ENCODE measurements around the gene CMTM4. TPM values are rescaled to one million over a fixed set of nuclear protein-coding genes. Genes with fewer than 3 reads are reported as not detected.

Gene CMTM4
- total and polyA plus RNA-seq, 2 experiments from 2014 or later, result 14.1 to 77.0 TPM

- TF ChIP-seq ZNF462 (CRISPR knock-in tag; IDR thresholded peaks at IDR 0.05), result no peak
These were observed 79.5 kb downstream of the CMTM4 start (continued) for GRCh38 chr16:66617010-66617434.

- DNase-seq (ENCODE audit: low spot score), result no peak
- Histone ChIP-seq H3K27ac (ENCODE audit: low read depth) (no peak overlapping the region), H3K27me3 (ENCODE audit: insufficient read depth) (no peaks in the 10 kb centered on the region), H4K20me1 (replicated peaks; ENCODE audit: insufficient read depth) (peaks cover 5% of the 10 kb centered on the region; the same call in 1 of the 2 replicates), H3K4me3 (peak overlapping the region; percentile 15), H3K4me2 (peak overlapping the region; percentile 61), H3K79me2 (replicated peaks; ENCODE audit: insufficient read depth) (no peaks in the 10 kb centered on the region), H2AFZ (no peak overlapping the region), H3K9me2 (ENCODE audit: insufficient read depth) (no peaks in the 10 kb centered on the region), H3F3A (replicated peaks; ENCODE audit: low read depth) (no peaks in the 10 kb centered on the region), H3K36me3 (ENCODE audit: insufficient read depth) (0 out of 2 replicates have a peak, but pooled peaks cover 5% of the 10 kb centered on the region), H3K4me1 (ENCODE audit: insufficient read depth) (peaks cover 16% of the 10 kb centered on the region)
- H3K36me3 Mint-ChIP-seq (ENCODE audit: low read depth), result peaks cover 46% of the 10 kb centered on the region
- no peak overlapping the region for H3K27ac Mint-ChIP-seq
- peaks cover 24% of the 10 kb centered on the region for H3K4me1 Mint-ChIP-seq
- ATAC-seq, result peak; percentile 76
- H3K9me3 Mint-ChIP-seq, result no peaks in the 10 kb centered on the region; the same call in 2 of the 3 replicates
- no peaks in the 10 kb centered on the region for H3K27me3 Mint-ChIP-seq (ENCODE audit: insufficient read depth, low read depth, poor library complexity)
- H3K4me3 Mint-ChIP-seq, result no peak overlapping the region
- TF ChIP-seq REST (IDR thresholded peaks at IDR 0.05; ENCODE audit: unreplicated experiment) (no peak), ZNF462 (CRISPR knock-in tag; IDR thresholded peaks at IDR 0.05) (no peak), ETS1 (IDR thresholded peaks at IDR 0.05) (no peak), ZNF331 (CRISPR knock-in tag; IDR thresholded peaks at IDR 0.05; ENCODE audit: low read depth) (no peak)
These were observed 80.0 kb downstream of the CMTM4 start for GRCh38 chr16:66616592-66616991.

Data from GM23338 (cell line).